DMS79 treated with DMSO at 0.1 percent for 48 hours (cell line): ENCODE data around the gene LRP3.

ENCODE experiments used
- DNase-seq: peaks from one replicate; lab custom pipeline; 2025; lab: John Stamatoyannopoulos, UW

Gene LRP3

GRCh38 chr19:33238481-33239149 lies 44.5 kb downstream of the LRP3 start:
- DNase-seq: no peak

- DNase-seq: no peak
These were observed 45.3 kb downstream of the LRP3 start for GRCh38 chr19:33239223-33239975.

GRCh38 chr19:33240181-33240771 lies 46.1 kb downstream of the LRP3 start:
- DNase-seq: no peak

- no peak for DNase-seq
These were observed 47.0 kb downstream of the LRP3 start for GRCh38 chr19:33241091-33241529.

- DNase-seq: no peak
These were observed 47.5 kb downstream of the LRP3 start for GRCh38 chr19:33241530-33242101.

GRCh38 chr19:33242131-33242530 lies 48.0 kb downstream of the LRP3 start:
- no peak for DNase-seq

GRCh38 chr19:33242911-33243310 lies 48.8 kb downstream of the LRP3 start:
- no peak for DNase-seq

- DNase-seq: no peak
These were observed 52.0 kb downstream of the LRP3 start for GRCh38 chr19:33245948-33246708.

GRCh38 chr19:33246709-33247440 lies 52.7 kb downstream of the LRP3 start:
- no peak for DNase-seq

GRCh38 chr19:33247441-33247819 lies 53.3 kb downstream of the LRP3 start:
- DNase-seq: no peak

- DNase-seq: no peak
These were observed 54.0 kb downstream of the LRP3 start for GRCh38 chr19:33248104-33248503.

GRCh38 chr19:33248553-33248953 lies 54.4 kb downstream of the LRP3 start:
- DNase-seq: no peak

- DNase-seq: no peak
These were observed 55.0 kb downstream of the LRP3 start for GRCh38 chr19:33248954-33249613.

GRCh38 chr19:33249740-33250366 lies 55.7 kb downstream of the LRP3 start:
- no peak for DNase-seq

- no peak for DNase-seq
These were observed 56.4 kb downstream of the LRP3 start for GRCh38 chr19:33250500-33250899.

- no peak for DNase-seq
These were observed 56.9 kb downstream of the LRP3 start for GRCh38 chr19:33251076-33251475.

GRCh38 chr19:33251526-33252090 lies 57.5 kb downstream of the LRP3 start:
- no peak for DNase-seq

- no peak for DNase-seq
These were observed 58.4 kb downstream of the LRP3 start for GRCh38 chr19:33252418-33252962.

- DNase-seq: no peak
These were observed 58.8 kb downstream of the LRP3 start for GRCh38 chr19:33252971-33253370.
